NCI-H2227 (cell line): ENCODE data around the gene FGF12.
"Not testable (repeated sequence)": the region's sequence is repeated elsewhere in the genome, so short reads cannot be mapped to it uniquely, and the experiment has no call there.

Experiments used
- DNase-seq: peaks from one replicate; lab custom pipeline; 2025; ENCODE audit not compliant: unreplicated experiment; lab: John Stamatoyannopoulos, UW

FGF12 gene

DNA sequence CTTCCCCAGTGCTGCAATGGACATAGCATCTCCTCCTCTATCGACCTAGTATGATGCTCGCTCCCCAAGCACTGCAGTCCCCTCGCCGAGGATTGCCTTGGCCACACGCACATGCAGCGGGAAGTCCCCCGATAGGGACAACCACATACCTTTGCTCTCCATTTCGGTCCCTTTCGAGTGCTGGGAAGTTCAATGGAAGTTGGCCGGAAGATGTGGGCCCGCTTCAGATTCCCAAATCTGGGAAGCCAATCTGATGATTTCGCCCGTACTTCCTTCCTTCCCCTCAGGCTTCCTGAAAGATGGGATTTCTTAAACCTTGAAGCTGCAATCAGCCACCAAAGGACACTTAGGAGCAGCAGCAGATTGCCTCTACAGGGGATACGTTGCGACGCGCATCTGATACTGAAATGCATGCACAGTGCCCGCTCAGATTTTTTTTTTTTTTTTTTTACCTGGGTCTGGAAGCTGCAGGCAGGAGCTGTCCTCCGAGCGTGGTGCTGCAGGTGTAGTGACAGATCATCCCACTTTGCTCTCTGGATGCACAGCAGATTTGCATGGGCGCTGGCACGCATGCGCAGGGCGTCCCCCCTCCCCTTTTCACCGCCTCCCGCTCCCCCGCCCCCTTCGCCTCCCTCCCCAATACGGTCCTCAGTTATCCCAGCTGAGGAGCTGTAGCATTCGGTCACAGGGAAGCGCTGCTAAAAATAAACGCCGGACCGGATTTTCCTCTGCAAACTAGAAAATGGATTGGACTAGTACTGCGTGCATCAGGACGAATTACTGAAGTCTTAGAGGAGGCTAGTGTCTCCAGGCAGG is at the start of gene FGF12:
Gene FGF12 (minus strand): TSS at position 510 of the 816 bp plus-strand sequence.
- peak; percentile 86 for DNase-seq

DNA sequence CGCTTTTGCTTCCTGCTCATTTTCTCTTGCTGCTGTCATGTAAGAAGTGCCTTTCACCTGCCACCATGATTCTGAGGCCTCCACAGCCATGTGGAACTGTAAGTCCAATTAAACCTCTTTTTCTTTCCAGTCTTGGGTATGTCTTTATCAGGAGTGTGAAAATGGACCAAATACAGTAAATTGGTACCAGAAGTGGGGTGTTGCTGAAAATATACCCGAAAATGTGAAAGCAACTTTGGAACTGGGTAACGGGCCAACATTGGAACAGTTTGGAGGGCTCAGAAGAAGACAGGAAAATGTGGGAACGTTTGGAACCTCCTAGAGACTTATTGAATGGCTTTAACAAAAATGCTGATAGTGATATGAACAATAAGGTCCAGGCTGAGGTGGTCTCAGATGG is 47.0 kb upstream of the FGF12 start:
- DNase-seq, result not testable (repeated sequence)

DNA sequence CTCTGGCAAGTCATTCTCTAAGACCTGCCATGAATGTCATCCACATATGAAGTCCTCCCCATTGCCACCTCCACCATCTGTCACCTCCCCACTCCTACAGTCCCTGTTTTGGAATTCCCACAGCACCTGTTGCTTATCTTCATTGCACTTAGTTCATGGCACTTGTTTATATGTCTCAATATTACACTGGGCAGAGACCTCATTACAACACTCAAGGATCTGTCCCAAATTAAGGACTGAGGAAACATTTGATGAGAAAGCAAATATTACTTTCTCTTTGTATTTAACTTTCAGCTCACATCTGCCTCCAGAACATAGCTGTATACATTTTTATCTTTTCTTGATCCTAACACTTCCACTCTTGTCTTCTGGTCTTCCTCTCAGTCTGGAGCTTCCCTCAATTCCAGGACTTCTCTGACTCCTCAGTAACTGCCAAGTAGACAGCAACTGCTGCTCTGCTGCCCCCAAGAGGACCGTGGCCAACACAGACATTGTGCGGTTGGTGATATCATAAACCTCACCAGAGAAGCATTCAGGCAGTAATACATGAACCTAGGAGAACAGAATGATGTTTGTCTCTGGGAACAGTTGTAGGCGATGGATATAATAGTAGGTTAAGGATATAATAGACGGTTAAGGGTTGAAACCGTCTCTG is 45.0 kb upstream of the FGF12 start:
- peak; percentile 13 for DNase-seq

- no peak for DNase-seq
Measured at GRCh38 chr3:192758654-192759053, 31.3 kb upstream of the FGF12 start.

- no peak for DNase-seq
Measured at GRCh38 chr3:192751148-192751547, 23.8 kb upstream of the FGF12 start.

DNA sequence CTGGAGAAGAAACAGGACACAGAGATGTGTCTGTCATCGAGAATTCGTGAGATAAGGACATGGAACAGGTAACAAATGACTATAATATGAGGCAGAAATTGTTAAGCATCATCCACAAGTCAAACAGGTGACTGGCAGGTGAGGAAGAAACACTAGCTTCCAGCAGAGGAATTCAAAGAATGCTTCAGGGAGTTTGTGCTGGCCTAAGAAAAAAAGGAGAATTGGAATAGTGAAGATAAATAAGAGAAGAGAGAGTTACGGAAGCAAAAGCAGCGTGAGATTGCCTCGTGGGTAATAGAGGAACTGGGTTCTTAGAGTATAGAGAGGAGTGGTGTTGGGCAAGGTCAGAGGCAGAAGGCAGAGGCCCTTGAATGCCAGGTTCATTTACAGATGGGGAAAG is 22.9 kb upstream of the FGF12 start:
- no peak for DNase-seq

GRCh38 chr3:192747746-192748145 is 20.4 kb upstream of the FGF12 start:
- DNase-seq, result no peak

DNA sequence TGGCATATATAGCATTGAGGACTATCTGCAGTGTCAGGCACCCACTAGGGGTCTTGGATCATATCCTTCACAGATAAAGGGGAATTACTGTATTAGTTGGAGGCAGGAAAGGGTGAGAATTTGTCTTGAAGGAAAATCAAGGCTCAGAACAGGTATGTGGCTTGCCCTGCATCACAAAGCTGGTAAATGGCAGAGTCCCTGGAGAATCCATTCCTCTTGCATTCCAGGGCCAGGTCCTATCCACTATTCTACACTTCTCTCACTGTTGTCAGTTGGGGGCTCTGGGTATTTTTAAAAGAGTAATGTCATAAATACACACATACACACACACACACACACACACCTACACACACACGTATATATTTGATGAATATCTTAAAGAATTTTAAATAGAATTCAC is 19.8 kb upstream of the FGF12 start:
- DNase-seq, result no peak

- DNase-seq, result peak; percentile 28
Measured at GRCh38 chr3:192745150-192745549, 17.8 kb upstream of the FGF12 start.

DNA sequence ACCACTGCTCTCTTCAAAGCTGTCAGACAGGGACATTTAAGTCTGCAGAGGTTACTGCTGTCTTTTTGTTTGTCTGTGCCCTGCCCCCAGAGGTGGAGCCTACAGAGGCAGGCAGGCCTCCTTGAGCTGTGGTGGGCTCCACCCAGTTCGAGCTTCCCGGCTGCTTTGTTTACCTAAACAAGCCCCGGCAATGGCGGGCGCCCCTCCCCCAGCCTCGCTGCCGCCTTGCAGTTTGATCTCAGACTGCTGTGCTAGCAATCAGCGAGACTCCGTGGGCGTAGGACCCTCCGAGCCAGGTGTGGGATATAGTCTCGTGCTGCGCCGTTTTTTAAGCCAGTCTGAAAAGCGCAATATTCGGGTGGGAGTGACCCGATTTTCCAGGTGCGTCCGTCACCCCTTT is 17.3 kb upstream of the FGF12 start:
- not testable (repeated sequence) for DNase-seq

DNA sequence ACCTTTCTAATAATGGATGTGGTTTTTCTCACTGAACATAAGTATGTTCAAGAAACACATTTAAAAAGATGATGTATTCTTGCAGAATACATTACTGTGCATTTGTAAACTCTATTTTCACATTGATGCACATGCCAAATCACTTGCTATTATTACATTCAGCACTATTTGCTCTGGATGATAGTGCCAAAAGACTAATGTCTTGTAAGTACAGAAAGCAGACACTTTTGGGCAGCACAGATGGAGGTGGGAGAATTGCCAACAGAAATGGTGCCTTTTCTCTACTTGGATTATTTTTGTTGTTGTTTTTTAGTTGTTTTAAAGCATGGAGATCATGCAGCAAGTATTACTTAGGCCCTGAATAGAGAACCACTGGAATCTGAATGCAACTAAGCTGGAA is 10.2 kb upstream of the FGF12 start:
- DNase-seq, result no peak

GRCh38 chr3:192731233-192731632 is 3.9 kb upstream of the FGF12 start:
- DNase-seq, result no peak

DNA sequence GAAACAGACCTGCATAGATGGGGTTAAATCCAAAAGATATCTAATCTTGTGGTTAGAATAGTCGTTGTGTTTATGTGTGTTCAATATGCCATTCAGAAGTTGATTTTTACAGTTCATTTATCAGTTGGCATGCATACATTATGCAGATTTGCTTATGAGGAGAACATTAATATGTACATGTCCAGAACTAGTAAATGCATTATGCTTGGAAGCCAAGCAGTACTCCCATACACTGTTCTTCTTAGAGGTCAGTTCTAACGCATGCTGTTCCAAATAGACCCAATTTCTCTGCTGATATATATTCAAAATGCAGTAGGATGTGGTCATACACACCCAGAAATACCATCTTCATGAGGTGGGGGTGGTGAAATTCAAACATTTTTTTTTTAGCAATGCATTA is 956 bp downstream of the FGF12 start:
- no peak for DNase-seq

GRCh38 chr3:192719964-192720363 is 7.4 kb downstream of the FGF12 start:
- DNase-seq, result no peak

GRCh38 chr3:192718156-192718555 is 9.2 kb downstream of the FGF12 start:
- no peak for DNase-seq

DNA sequence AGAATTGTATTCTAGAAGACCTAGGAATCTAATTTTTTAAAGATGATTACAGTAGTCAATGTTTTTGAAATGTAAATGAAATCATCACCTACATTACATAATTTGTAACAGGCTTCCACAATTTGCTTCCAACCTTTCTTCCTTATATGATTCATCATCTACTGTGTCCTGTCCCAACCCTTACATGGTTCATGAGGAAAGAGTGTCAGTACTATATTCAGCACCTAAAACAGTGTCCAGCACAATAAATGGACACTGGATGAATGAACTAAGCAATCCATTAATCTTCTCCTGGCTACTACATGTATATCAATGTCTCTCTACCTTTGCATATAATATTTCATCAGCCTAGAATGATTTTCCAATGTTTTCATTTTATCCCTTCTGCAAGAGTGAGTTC is 12.2 kb downstream of the FGF12 start:
- no peak for DNase-seq

GRCh38 chr3:192711126-192711525 is 16.2 kb downstream of the FGF12 start:
- DNase-seq, result not testable (repeated sequence)

DNA sequence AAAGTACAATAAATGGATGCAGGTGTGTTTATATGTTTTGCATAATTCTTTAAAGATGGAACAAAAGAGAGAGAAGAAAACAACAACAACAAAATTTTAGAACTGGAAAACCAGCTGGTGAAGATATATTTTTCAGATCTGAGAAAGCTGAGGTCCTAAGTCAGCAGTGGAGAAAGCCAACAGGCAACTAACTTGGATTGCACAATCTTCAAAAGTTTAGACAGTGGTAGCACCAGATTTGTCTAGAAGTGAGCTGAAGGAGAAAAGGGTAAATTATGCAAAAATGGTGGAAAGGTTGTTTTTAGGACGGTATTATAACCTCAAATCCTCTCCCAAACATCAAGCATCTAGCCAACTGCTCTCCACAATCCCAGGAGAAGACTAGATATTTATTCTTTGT is 17.0 kb downstream of the FGF12 start:
- no peak for DNase-seq

- DNase-seq, result no peak
Measured at GRCh38 chr3:192706272-192706671, 21.1 kb downstream of the FGF12 start.

DNA sequence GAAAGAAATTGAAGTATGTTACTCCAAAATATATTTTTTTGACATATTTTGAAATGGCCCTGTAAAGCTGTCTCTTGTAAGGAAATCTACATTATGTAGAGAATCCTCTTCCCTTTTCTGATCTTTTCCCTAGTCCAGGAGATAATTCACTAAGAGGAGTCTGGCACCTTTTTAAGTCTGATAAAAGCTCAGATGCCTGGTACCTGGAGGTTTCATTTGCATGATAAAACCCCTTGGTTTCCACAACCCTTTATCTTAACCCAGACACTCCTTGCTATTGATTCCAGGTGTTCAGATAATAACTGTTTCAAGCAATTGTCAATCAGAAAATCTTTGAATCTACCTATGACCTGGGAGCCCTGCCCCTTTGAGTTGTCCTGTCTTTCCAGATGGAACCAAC is 26.5 kb downstream of the FGF12 start:
- no peak for DNase-seq

GRCh38 chr3:192696943-192697587 is 30.3 kb downstream of the FGF12 start:
- DNase-seq, result no peak

DNA sequence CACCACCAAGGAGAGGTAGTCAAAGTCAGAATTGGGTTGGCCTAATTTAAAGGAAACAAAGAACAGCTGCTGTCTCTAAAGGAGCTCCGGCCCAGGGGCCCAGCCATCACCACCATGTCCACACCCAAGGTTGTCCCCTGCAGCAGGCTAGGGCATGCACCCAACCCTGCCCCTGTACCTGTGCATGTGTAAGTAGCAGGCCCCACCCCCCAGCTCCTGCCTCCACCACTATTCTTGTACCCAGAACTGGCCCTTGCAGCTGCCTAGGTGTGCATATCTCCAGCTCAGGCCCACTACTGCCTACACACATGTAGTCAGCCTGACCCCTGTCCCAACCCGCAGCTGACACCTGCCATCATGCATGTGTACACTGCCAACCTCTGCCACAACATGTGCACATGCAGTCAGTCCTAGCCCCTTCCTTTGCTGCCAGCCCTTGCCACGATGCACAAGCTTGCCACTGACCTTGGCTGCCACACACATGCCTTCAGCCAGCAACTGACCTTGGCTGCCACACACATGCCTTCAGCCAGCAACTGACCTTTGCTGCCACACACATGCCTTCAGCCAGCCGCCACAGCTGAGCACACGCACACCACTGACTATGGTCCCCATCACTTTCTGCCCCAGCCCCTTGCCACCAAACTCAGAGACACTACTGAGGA is 39.7 kb downstream of the FGF12 start:
- DNase-seq, result no peak
